GM23338 (cell line): ENCODE data around the gene DTNB. TPM values are rescaled to one million over a fixed set of nuclear protein-coding genes. Genes with fewer than 3 reads are reported as not detected.

Experiments used
- ATAC-seq: fragments of 200-7000 bp; cut with Tn5 transposase; 3 replicates; pipeline ENCODE4 v1.9.1; 2020
- DNase-seq: peaks from one replicate; pipeline ENCODE4 v3.0.0-alpha.2; 2015; ENCODE audit warnings: low spot score
- H2AFZ ChIP-seq: fragments of 200-600 bp; sonication (generic); 2 replicates; pipeline ENCODE4 v1.8.0; 2016; ENCODE audit warnings: antibody characterized with exemption, mild to moderate bottlenecking, moderate library complexity
- H3F3A ChIP-seq: fragments of 200-600 bp; sonication (generic); replicated peaks from 2 replicates; pipeline ENCODE4 v1.8.0; 2017; ENCODE audit warnings: antibody characterized with exemption, mixed run types, low read depth
- H3K27ac ChIP-seq: fragments of 200-600 bp; sonication (generic); 2 replicates; pipeline ENCODE4 v1.6.1; 2016; ENCODE audit warnings: low read depth
- H3K27me3 ChIP-seq: fragments of 200-600 bp; sonication (generic); 2 replicates; pipeline ENCODE4 v1.8.0; 2016; ENCODE audit warnings: mild to moderate bottlenecking, mixed run types, moderate library complexity; ENCODE audit not compliant: insufficient read depth
- H3K36me3 ChIP-seq: fragments of 200-600 bp; sonication (generic); 2 replicates; pipeline ENCODE4 v1.8.0; 2016; ENCODE audit warnings: mild to moderate bottlenecking; ENCODE audit not compliant: insufficient read depth
- H3K4me1 ChIP-seq: fragments of 200-600 bp; sonication (generic); 2 replicates; pipeline ENCODE4 v1.8.0; 2016; ENCODE audit warnings: mild to moderate bottlenecking, moderate library complexity; ENCODE audit not compliant: insufficient read depth
- H3K4me2 ChIP-seq: fragments of 200-600 bp; sonication (generic); 2 replicates; pipeline ENCODE4 v1.7.1; 2017; ENCODE audit warnings: mixed run types
- H3K4me3 ChIP-seq: fragments of 200-600 bp; sonication (generic); 2 replicates; pipeline ENCODE4 v1.6.1; 2016; ENCODE audit warnings: mixed run types
- H3K79me2 ChIP-seq: fragments of 200-600 bp; sonication (generic); replicated peaks from 2 replicates; pipeline ENCODE4 v1.8.0; 2017; ENCODE audit warnings: mild to moderate bottlenecking; ENCODE audit not compliant: insufficient read depth
- H3K9me2 ChIP-seq: fragments of 200-600 bp; sonication (generic); 2 replicates; pipeline ENCODE4 v1.8.0; 2017; ENCODE audit not compliant: insufficient read depth
- H4K20me1 ChIP-seq: fragments of 200-600 bp; sonication (generic); replicated peaks from 2 replicates; pipeline ENCODE4 v1.8.0; 2017; ENCODE audit warnings: mild to moderate bottlenecking; ENCODE audit not compliant: insufficient read depth
- H3K27ac Mint-ChIP-seq: 2 replicates; pipeline ENCODE4 v1.8.0; 2020; ENCODE audit warnings: inconsistent platforms, mild to moderate bottlenecking, moderate library complexity, mixed read lengths
- H3K27me3 Mint-ChIP-seq: 3 replicates; pipeline ENCODE4 v1.8.0; 2022; ENCODE audit warnings: low read depth, mild to moderate bottlenecking, moderate library complexity, mixed read lengths, inconsistent platforms; ENCODE audit not compliant: insufficient read depth, poor library complexity
- H3K36me3 Mint-ChIP-seq: 3 replicates; pipeline ENCODE4 v1.8.0; 2021; ENCODE audit warnings: low read depth, mild to moderate bottlenecking, inconsistent platforms, moderate library complexity, mixed read lengths
- H3K4me1 Mint-ChIP-seq: 3 replicates; pipeline ENCODE4 v1.8.0; 2020; ENCODE audit warnings: mild to moderate bottlenecking, inconsistent platforms, mixed read lengths
- H3K4me3 Mint-ChIP-seq: 3 replicates; pipeline ENCODE4 v1.8.0; 2021; ENCODE audit warnings: moderate library complexity, mild to moderate bottlenecking, inconsistent platforms, mixed read lengths
- H3K9me3 Mint-ChIP-seq: 3 replicates; pipeline ENCODE4 v1.8.0; 2020; ENCODE audit warnings: moderate library complexity, mild to moderate bottlenecking, inconsistent platforms, mixed read lengths
- EZH2phosphoT487 ChIP-seq: fragments of 200-600 bp; sonication (generic); IDR thresholded peaks from one replicate; pipeline ENCODE4 v1.8.1; 2018; ENCODE audit warnings: antibody characterized with exemption; ENCODE audit not compliant: unreplicated experiment
- POLR2AphosphoS5 ChIP-seq: IDR thresholded peaks from 2 replicates; pipeline ENCODE4 v1.6.1; 2016; ENCODE audit warnings: antibody characterized with exemption, low read depth
- polyA plus RNA-seq: library from polyadenylated mRNA; unstranded; fragments of >200 nt; fragmentation: Nextera tagmentation; extraction: Ambion mirVana; gene quantifications from 2 replicates; pipeline ENCODE4 v1.2.1, GENCODE V29; 2016
- total RNA-seq: library from RNA; depleted of rRNA; stranded (reverse); fragments of >200 nt; shearing (Covaris generic); gene quantifications from 2 replicates; pipeline ENCODE4 v1.2.3, GENCODE V29; 2014
- TF ChIP-seq, protein P1 (sequence below): fragments of 250-450 bp; sonication (Bioruptor Pico); IDR thresholded peaks from 2 replicates; pipeline ENCODE4 v1.5.0; 2020; ENCODE audit warnings: mild to moderate bottlenecking, moderate library complexity
- TF ChIP-seq, protein P2 (sequence below): IDR thresholded peaks from one replicate; pipeline ENCODE4 v1.6.1; 2018; ENCODE audit warnings: antibody characterized with exemption; ENCODE audit not compliant: unreplicated experiment

The DTNB gene
- total and polyA plus RNA-seq, 2 experiments from 2014 or later: 22.1 to 29.4 TPM

DNA sequence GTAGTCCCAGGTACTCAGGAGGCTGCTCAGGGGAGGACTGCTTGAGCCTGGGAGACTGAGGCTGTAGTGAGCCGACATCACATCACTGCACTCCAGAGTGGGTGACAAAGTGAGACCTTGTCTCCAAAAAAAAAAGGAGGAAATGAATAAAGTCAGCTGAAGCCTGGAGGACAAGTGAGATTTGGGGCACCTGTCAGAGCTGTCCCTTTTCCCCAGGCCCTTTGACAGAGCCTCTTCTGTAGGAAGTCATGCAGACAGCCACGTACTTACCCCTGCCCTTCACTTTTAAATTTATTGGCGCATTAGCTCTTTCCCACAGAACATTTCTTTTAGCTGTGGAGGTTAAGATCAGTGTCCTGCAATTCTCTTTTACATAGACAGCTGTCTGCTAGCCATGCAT, 180.7 kb downstream of the DTNB start:
- Histone ChIP-seq H3K79me2 (no peaks in the 10 kb centered on the region), H3K9me2 (peaks cover under 1% of the 10 kb centered on the region; the same call in 1 of the 2 replicates), H2AFZ (no peak overlapping the region), H3F3A (no peaks in the 10 kb centered on the region), H3K36me3 (no peaks in the 10 kb centered on the region), H3K4me3 (no peak overlapping the region), H4K20me1 (no peaks in the 10 kb centered on the region), H3K27me3 (no peaks in the 10 kb centered on the region), H3K4me2 (no peak overlapping the region), H3K27ac (no peak overlapping the region), H3K4me1 (no peaks in the 10 kb centered on the region)
- ATAC-seq (no peak), DNase-seq (no peak)
- Mint-ChIP-seq H3K4me3 (no peak overlapping the region), H3K27me3 (peaks cover 2% of the 10 kb centered on the region), H3K27ac (no peak overlapping the region), H3K36me3 (no peaks in the 10 kb centered on the region), H3K4me1 (peaks cover 14% of the 10 kb centered on the region), H3K9me3 (no peaks in the 10 kb centered on the region; the same call in 2 of the 3 replicates)
- no peak for TF ChIP-seq POLR2AphosphoS5
- TF ChIP-seq, protein P1, sequence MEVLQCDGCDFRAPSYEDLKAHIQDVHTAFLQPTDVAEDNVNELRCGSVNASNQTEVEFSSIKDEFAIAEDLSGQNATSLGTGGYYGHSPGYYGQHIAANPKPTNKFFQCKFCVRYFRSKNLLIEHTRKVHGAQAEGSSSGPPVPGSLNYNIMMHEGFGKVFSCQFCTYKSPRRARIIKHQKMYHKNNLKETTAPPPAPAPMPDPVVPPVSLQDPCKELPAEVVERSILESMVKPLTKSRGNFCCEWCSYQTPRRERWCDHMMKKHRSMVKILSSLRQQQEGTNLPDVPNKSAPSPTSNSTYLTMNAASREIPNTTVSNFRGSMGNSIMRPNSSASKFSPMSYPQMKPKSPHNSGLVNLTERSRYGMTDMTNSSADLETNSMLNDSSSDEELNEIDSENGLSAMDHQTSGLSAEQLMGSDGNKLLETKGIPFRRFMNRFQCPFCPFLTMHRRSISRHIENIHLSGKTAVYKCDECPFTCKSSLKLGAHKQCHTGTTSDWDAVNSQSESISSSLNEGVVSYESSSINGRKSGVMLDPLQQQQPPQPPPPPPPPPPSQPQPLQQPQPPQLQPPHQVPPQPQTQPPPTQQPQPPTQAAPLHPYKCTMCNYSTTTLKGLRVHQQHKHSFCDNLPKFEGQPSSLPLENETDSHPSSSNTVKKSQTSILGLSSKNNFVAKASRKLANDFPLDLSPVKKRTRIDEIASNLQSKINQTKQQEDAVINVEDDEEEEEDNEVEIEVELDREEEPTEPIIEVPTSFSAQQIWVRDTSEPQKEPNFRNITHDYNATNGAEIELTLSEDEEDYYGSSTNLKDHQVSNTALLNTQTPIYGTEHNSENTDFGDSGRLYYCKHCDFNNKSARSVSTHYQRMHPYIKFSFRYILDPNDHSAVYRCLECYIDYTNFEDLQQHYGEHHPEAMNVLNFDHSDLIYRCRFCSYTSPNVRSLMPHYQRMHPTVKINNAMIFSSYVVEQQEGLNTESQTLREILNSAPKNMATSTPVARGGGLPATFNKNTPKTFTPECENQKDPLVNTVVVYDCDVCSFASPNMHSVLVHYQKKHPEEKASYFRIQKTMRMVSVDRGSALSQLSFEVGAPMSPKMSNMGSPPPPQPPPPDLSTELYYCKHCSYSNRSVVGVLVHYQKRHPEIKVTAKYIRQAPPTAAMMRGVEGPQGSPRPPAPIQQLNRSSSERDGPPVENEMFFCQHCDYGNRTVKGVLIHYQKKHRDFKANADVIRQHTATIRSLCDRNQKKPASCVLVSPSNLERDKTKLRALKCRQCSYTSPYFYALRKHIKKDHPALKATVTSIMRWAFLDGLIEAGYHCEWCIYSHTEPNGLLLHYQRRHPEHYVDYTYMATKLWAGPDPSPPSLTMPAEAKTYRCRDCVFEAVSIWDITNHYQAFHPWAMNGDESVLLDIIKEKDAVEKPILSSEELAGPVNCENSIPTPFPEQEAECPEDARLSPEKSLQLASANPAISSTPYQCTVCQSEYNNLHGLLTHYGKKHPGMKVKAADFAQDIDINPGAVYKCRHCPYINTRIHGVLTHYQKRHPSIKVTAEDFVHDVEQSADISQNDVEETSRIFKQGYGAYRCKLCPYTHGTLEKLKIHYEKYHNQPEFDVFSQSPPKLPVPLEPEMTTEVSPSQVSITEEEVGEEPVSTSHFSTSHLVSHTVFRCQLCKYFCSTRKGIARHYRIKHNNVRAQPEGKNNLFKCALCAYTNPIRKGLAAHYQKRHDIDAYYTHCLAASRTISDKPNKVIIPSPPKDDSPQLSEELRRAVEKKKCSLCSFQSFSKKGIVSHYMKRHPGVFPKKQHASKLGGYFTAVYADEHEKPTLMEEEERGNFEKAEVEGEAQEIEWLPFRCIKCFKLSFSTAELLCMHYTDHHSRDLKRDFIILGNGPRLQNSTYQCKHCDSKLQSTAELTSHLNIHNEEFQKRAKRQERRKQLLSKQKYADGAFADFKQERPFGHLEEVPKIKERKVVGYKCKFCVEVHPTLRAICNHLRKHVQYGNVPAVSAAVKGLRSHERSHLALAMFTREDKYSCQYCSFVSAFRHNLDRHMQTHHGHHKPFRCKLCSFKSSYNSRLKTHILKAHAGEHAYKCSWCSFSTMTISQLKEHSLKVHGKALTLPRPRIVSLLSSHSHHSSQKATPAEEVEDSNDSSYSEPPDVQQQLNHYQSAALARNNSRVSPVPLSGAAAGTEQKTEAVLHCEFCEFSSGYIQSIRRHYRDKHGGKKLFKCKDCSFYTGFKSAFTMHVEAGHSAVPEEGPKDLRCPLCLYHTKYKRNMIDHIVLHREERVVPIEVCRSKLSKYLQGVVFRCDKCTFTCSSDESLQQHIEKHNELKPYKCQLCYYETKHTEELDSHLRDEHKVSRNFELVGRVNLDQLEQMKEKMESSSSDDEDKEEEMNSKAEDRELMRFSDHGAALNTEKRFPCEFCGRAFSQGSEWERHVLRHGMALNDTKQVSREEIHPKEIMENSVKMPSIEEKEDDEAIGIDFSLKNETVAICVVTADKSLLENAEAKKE (CRISPR knock-in tag): no peak

DNA sequence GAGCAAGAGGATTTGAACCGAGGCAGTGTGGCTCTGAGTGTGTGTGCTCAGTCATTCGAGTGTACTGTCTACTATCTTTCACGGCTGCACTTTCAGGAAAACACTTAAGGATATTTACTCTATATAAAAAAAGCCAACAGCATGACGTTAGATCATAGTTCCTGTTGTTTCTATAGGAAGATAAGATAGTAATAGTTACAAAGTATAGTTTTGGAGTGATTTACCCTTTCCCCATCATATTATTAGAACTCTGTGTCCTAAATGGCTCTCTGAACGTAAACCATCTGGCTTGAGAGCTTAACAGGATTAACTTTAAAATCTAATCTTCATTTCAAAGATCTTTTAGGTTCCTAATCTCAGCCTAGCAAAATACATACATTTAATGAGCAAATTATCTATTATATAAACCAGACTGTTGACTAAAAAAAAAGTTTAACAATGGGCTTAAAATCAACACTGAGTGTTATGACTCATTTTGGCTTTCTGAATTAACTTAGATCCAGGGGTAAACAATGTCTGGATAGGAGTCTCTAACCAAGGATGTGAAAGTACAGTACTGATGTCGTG, 181.3 kb downstream of the DTNB start:
- Histone ChIP-seq H4K20me1 (no peaks in the 10 kb centered on the region), H3K9me2 (peaks cover 6% of the 10 kb centered on the region; the same call in 1 of the 2 replicates), H3K79me2 (no peaks in the 10 kb centered on the region), H3K4me3 (no peak overlapping the region), H3K27ac (no peak overlapping the region), H3K4me1 (no peaks in the 10 kb centered on the region), H3K36me3 (no peaks in the 10 kb centered on the region), H2AFZ (no peak overlapping the region), H3F3A (no peaks in the 10 kb centered on the region), H3K27me3 (no peaks in the 10 kb centered on the region), H3K4me2 (no peak overlapping the region)
- ATAC-seq: no peak
- DNase-seq: no peak
- peaks cover 2% of the 10 kb centered on the region for H3K27me3 Mint-ChIP-seq
- no peak overlapping the region for H3K27ac Mint-ChIP-seq
- no peaks in the 10 kb centered on the region for H3K36me3 Mint-ChIP-seq
- H3K4me3 Mint-ChIP-seq: no peak overlapping the region
- H3K9me3 Mint-ChIP-seq: no peaks in the 10 kb centered on the region; the same call in 2 of the 3 replicates
- H3K4me1 Mint-ChIP-seq: peaks cover 18% of the 10 kb centered on the region
- TF ChIP-seq, protein P2, sequence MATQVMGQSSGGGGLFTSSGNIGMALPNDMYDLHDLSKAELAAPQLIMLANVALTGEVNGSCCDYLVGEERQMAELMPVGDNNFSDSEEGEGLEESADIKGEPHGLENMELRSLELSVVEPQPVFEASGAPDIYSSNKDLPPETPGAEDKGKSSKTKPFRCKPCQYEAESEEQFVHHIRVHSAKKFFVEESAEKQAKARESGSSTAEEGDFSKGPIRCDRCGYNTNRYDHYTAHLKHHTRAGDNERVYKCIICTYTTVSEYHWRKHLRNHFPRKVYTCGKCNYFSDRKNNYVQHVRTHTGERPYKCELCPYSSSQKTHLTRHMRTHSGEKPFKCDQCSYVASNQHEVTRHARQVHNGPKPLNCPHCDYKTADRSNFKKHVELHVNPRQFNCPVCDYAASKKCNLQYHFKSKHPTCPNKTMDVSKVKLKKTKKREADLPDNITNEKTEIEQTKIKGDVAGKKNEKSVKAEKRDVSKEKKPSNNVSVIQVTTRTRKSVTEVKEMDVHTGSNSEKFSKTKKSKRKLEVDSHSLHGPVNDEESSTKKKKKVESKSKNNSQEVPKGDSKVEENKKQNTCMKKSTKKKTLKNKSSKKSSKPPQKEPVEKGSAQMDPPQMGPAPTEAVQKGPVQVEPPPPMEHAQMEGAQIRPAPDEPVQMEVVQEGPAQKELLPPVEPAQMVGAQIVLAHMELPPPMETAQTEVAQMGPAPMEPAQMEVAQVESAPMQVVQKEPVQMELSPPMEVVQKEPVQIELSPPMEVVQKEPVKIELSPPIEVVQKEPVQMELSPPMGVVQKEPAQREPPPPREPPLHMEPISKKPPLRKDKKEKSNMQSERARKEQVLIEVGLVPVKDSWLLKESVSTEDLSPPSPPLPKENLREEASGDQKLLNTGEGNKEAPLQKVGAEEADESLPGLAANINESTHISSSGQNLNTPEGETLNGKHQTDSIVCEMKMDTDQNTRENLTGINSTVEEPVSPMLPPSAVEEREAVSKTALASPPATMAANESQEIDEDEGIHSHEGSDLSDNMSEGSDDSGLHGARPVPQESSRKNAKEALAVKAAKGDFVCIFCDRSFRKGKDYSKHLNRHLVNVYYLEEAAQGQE: no peak
- no peak for TF ChIP-seq EZH2phosphoT487
- TF ChIP-seq POLR2AphosphoS5: no peak
